HG02943 (cell line): ENCODE data around the gene PLA2G4B.
"Not testable (repeated sequence)": the region's sequence is repeated elsewhere in the genome, so short reads cannot be mapped to it uniquely, and the experiment has no call there.

Experiments
- ATAC-seq: cut with Tn5 transposase; IDR thresholded peaks from one replicate; pipeline ENCODE4 v1.9.1; 2021; ENCODE audit warnings: mild to moderate bottlenecking, low read depth, moderate library complexity; ENCODE audit not compliant: unreplicated experiment

The PLA2G4B gene

GRCh38 chr15:41825572-41826535 is 12.8 kb upstream of the PLA2G4B start:
- ATAC-seq, result no peak

DNA sequence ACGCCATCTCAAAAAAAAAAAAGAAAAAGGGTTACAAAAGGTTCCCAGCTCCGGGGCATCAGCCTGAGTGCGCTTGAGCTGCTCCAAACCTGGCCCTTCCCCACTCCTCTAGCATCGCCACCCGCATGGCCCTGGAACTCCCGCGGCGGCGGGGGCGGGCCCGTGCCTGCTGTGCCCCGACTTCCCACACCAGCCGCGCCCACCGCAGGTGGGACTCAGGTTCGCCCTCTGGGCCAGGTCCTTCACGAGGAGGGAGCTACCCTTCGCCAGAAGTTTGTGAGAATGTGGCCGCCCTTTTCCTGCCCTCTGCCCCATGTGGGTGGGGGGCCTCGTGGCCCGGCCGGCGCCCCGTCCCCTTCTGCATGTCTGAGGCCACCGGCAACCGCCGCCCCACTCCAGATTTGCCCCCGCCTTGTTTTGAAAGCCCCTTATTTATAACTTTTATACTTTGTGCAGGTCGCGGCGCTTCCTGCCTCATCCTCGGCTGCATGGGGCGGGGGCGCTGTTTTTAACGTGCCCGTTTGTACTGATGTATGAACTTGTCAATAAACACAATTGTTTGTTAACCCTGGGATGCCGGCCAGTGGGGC is 11.3 kb upstream of the PLA2G4B start:
- no peak for ATAC-seq

DNA sequence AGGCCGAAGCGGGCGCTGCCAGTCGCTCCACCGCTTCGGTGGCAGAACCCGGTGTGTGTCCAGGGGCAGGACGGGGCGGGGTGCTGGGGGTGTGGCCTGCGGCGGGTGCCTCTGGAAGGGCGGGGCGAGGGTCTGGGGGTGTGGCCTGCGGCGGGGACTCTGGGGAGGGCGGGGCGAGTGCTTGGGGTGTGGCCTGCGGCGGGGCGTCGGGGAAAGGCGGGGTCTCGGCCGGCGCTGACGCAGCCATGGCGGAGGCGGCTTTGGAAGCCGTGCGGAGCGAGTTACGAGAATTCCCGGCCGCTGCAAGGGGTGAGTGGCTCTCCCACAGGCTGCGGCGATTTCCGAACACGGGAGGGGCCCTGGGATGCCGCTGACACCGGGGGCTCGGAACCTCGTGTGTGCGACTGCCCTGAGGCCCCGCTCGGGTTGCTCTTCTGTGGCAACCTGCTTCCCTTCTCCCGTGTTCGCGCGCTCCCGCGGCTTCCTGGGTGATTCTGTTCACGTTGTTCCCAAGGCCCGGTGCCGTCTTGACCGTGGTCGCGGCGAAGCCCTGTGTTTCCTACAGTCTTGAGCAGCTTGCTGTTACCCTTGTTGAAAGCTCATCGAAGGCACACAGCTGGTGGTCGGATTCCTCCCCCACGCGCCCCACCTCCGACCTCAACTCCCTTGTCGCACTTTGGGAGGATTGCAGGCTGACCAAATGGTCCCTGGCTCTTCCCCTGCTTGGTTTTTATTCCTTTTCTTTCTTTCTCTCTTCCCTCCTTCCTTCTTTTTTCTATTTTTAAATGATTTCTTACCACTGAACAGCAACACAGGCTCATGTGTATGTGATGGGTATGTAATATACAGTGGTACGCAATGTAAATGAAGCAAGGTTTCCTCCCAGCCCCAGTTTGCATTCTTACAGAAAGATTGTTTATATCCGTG is 10.5 kb upstream of the PLA2G4B start, which contains the start of gene JMJD7:
Gene JMJD7, plus strand, starts transcription at position 213 of the 927 bp plus-strand sequence. Its CDS starts 33 bp downstream, at position 246.
- ATAC-seq, result no peak

DNA sequence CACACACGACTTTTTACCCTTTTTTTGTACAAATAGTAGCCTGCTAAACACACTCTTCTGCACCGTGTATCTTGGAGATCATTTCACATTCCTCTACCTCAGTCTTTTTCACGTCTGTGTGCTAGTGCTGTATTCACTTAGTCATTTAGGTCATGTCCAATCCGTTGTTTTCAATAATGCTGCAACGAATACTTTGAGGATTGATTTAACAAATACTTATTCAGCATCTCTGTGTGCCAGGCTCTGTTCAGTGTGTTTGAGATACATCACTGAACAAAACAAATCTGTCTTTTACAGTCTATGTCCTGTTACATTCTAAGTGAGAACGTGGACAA is 9.9 kb upstream of the PLA2G4B start:
- ATAC-seq, result no peak

DNA sequence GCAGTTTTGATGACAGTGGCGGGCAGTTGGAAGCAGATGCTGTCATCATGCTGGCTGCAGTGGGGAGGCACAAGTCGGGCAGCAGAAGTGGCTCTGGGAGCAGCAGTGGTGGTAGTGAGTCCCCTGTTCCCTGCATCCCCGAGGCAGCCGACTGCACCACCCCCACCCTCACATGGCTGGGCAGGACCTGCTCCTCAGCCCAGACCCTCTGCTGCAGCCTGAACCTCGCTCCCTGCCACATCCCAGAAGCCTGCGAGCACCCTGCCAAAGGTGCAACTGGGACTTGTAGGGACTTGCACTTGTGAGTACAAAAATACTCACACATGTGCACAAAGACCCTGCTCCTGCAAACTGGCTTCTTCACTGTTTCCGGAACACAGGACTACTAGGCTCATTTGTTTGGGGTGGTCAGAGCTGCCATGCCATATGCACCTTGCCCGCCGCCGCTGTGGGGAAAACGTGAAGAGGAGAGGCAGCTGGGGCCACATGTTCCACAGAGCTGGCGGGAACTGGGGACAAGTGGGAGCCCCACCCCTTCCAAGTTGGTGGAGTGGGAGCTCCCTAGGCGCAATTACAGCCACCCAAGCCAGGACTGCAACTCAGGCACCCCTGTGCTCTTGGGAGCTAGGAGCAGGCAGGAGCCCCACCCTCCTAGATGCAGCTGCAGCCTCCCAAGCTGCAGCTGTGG is 8.5 kb upstream of the PLA2G4B start:
- no peak for ATAC-seq

DNA sequence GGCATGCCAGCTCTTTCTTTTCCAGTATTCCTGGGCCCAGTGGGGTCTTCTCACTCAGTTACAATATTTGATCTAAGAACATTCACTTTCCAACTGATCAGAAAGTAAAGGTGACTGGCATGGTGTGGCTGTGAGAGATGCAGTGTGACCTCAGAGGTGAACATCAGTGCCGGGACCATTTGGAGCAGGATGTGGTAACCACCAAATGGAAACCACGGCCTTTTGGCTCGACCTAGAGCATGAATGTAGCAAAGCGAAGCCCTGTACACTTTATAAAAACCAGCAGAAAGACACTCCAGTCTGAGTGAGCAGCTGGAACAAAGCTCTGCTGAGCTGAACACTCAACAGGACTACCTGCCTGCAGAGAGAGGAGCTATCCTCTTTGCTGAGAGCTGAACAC is 7.4 kb upstream of the PLA2G4B start:
- not testable (repeated sequence) for ATAC-seq

GRCh38 chr15:41832208-41832607 is 6.4 kb upstream of the PLA2G4B start:
- no peak for ATAC-seq

GRCh38 chr15:41832875-41833274 is 5.8 kb upstream of the PLA2G4B start:
- ATAC-seq, result no peak

DNA sequence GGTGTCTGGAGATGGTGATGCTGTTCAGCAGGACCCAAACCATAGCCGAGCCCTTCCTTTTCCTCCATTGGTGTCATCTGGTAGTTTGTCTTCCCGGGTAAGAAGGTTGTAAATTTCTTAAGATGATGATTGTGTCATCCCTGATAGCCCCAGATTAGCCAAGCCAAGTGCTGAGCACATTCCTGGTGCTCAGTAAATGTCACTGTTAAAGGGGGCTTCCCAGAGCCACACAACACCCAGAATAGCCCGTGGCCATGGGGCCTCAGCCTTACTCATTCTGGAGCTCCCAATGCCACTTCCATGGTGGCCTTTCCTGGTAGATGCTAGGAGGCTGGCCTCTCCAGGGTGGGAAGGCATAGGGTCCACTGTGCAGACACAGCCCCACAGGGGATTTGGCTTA is 4.6 kb upstream of the PLA2G4B start:
- no peak for ATAC-seq

- no peak for ATAC-seq
These were observed 2.6 kb upstream of the PLA2G4B start for GRCh38 chr15:41836073-41836472.

DNA sequence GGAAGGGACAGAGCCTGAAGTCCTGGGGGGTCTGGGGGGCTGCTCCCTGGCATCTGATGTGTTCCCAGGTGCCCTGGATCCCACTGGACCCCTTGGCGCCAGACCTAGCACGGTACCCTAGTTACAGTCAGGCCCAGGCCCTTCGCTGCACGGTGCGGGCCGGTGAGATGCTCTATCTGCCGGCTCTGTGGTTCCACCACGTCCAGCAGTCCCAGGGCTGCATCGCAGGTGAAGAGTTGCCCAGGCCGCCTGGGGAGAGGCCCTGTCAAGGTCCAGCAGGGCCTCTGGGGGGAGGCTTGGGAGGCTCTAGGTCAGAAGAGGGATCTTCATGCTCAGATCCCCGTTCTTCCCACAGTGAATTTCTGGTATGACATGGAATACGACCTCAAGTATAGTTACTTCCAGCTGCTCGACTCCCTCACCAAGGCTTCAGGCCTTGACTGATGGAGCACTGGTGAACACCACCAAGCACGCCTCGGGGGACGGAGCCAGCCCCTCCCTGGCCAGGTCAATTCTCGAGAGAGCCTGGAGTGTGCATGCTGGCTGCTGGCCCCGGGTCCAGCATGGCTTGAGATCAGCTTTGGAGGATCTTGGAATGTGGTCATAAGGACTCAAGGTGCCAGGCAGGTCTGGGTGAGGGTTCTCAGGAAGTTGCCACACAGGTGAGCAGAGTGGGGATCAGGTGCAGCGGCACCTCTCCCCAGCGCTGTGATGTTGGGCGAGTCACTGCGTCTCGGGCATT is 1.8 kb upstream of the PLA2G4B start:
- no peak for ATAC-seq

DNA sequence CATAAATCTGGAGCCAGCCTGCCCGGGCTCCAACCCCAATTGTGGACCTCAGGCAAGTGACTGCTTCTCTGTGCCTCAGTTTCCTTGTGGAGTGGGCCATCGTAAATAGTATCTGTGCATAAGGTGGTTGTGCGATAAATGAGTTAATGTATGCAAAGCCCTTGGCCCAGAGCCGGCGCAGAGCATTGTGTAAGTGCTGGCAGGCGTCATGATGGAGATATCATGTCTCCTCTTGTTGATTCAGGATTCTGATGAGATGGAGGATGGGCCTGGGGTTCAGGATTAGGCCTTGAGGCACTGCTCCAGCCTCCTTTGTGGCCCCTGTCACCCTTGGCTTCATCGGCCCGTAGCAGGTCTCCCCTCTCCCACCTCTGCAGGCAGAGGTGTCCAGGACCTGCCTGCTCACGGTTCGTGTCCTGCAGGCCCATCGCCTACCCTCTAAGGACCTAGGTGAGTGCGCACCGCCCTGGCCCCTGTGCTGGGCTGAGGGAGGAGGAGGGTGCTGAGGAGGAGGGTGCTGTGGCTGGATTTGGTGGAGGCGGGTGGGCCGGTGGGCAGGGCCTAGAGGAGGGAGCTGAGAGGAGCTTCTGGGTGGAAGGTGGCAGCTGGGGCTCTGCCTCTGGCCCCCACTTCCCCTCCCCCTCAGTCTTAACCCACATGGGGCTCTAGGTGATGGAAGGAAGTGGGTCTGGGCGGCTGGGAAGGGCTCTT is 1.3 kb downstream of the PLA2G4B start:
- ATAC-seq, result no peak

- no peak for ATAC-seq
These were observed 2.0 kb downstream of the PLA2G4B start for GRCh38 chr15:41840673-41841072.

- ATAC-seq, result no peak
These were observed 2.5 kb downstream of the PLA2G4B start for GRCh38 chr15:41841131-41841530.

- no peak for ATAC-seq
These were observed 3.6 kb downstream of the PLA2G4B start for GRCh38 chr15:41842229-41842628.

DNA sequence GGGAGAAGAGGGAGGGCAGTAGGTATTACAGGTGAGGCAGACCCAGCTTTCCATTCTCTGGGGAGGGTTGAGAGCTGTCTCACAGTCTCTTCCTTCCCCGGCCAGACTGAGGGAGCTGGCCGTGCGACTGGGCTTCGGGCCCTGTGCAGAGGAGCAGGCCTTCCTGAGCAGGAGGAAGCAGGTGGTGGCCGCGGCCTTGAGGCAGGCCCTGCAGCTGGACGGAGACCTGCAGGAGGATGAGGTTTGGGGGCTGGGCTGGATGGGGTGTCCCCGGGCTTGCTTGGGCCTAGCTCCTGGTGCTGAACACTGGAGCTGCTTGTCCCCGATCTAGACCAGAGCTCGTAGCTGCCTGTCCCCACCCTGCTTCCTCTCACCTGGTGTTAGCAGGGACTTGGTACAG is 4.9 kb downstream of the PLA2G4B start:
- ATAC-seq, result no peak

DNA sequence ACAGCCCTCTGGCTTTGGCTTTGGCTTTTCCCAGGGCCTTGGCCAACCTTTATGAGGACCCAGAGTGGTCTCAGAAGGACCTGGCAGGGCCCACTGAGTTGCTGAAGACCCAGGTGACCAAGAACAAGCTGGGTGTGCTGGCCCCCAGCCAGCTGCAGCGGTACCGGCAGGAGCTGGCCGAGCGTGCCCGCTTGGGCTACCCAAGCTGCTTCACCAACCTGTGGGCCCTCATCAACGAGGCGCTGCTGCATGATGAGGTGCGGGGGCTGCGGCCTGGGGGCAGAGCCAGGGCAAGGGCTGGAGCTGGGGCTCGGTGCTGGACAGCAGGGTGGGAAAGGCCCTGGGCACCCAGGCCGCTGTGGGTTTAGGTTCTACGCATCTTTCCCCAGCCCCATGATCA is 6.2 kb downstream of the PLA2G4B start:
- no peak for ATAC-seq

GRCh38 chr15:41847206-41847605 is 8.6 kb downstream of the PLA2G4B start:
- no peak for ATAC-seq

DNA sequence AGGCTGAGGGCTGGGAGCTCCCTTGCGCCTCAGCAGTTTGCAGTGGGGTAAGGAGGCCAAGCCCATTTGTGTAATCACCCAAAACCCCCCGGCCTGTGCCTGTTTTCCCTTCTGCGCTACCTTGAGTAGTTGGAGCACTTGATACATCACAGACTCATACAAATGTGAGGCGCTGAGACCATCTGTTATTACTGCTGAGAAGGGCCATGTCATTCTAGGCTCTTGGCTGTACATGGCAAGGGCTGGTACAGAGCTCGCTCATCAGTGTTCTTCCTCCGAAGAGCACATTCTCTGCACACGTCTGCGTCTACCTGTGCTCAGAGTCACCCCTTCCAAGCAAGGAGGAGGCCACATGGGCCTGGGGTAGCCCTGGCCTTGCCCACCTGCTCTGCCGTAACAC is 9.3 kb downstream of the PLA2G4B start:
- ATAC-seq, result no peak
